SKM-1 (cell line): ENCODE measurements around the gene FNTB.

ENCODE experiments used
- DNase-seq: peaks from one replicate; lab custom pipeline; 2025; ENCODE audit not compliant: unreplicated experiment; lab: John Stamatoyannopoulos, UW

Gene FNTB

GRCh38 chr14:64974563-64974962 is 12.1 kb upstream of the FNTB start:
- no peak for DNase-seq

GRCh38 chr14:64979336-64980074 is 7.2 kb upstream of the FNTB start:
- DNase-seq = no peak

- peak; percentile 27 for DNase-seq
Measured at GRCh38 chr14:64983439-64984310, 3.0 kb upstream of the FNTB start.

- DNase-seq = no peak
Measured at GRCh38 chr14:64987438-64987767, 708 bp downstream of the FNTB start.

- no peak for DNase-seq
Measured at GRCh38 chr14:64990296-64990695, 3.6 kb downstream of the FNTB start.

GRCh38 chr14:64990939-64991338 is 4.2 kb downstream of the FNTB start:
- DNase-seq = no peak

- no peak for DNase-seq
Measured at GRCh38 chr14:64992328-64992885, 5.7 kb downstream of the FNTB start.

- DNase-seq = no peak
Measured at GRCh38 chr14:64993266-64993930, 6.7 kb downstream of the FNTB start.

GRCh38 chr14:64994540-64994939 is 7.8 kb downstream of the FNTB start:
- DNase-seq = no peak

GRCh38 chr14:64995291-64995690 is 8.6 kb downstream of the FNTB start:
- no peak for DNase-seq

- DNase-seq = no peak
Measured at GRCh38 chr14:64997108-64997794, 10.6 kb downstream of the FNTB start.

- no peak for DNase-seq
Measured at GRCh38 chr14:64998455-64998931, 11.8 kb downstream of the FNTB start.

- no peak for DNase-seq
Measured at GRCh38 chr14:65000898-65001591, 14.3 kb downstream of the FNTB start.

- DNase-seq = no peak
Measured at GRCh38 chr14:65001723-65002122, 15.0 kb downstream of the FNTB start.

- no peak for DNase-seq
Measured at GRCh38 chr14:65002586-65003210, 16.0 kb downstream of the FNTB start.

- no peak for DNase-seq
Measured at GRCh38 chr14:65003394-65003793, 16.7 kb downstream of the FNTB start.

- no peak for DNase-seq
Measured at GRCh38 chr14:65006261-65006721, 19.6 kb downstream of the FNTB start.

GRCh38 chr14:65007202-65007601 is 20.5 kb downstream of the FNTB start:
- no peak for DNase-seq

- no peak for DNase-seq
Measured at GRCh38 chr14:65010211-65010931, 23.7 kb downstream of the FNTB start.
